ENCODE measurements around the gene SEL1L3. TPM values are rescaled to one million over a fixed set of nuclear protein-coding genes. Genes with fewer than 3 reads are reported as not detected.

SEL1L3 gene
- polyA plus RNA-seq, 3 donors: 7.1 to 19.9 (median 9.2) TPM

DNA sequence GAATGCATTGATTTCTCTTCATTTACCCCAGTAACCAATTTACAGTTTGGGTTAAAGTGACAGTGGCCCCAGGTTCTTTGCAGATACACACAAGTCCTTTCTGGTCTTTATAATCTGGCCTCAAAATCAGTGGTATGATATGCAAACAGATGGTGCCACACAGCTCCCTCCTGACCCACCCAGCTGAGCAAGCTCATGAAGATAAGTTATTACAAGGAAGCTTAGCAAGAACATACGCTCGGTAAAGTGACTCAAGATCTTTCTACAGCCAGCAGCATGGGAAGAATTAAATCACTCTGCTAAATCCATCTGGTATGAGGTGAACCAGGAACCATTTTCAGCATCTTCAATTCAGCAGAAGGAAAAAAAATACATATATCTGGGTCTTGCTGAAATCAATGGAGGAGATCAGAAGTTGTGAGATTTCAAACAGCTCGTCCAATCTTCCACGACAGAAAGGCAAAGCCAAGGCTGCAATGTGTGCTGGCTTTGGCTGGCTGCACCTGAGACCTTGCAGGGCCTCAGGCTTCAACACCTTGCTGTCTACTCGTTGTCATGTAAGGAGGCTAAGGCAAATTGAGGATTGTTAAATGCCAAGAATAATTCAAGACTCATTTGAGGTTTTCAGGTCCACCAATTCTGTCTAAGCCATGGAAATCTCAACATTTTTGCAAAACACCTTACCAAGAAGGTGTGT, 28.2 kb downstream of the SEL1L3 start:
- no peak overlapping the region for H3K27ac ChIP-seq (ENCODE audit: low read depth, low read length)
- 50 to 91% (median 84%) methylated on average over 5 of the region's 5 CpGs for WGBS, 3 donors

DNA sequence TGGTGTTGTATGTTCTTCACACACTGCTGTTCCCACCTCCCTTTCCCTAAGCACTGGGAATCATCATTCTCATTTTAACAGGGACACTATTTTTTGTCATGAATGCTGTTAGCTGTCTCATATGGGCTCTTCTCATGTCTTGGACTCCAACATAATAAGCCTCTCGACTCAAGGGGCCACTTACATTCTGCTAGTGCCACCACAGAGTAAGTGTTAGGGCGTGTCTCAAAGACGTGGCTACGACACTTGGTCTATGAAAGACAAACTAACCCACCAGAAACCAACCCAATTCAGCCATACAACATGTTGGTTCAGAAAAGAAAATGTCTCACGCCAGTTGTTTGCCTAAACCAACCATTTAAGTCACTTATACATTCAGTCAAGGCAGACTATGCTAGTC, 32.2 kb downstream of the SEL1L3 start:
- WGBS, 3 donors: 96 to 97% (median 97%) methylated on average over 5 of the region's 5 CpGs
- no peak overlapping the region for H3K27ac ChIP-seq (ENCODE audit: low read depth, low read length)

DNA sequence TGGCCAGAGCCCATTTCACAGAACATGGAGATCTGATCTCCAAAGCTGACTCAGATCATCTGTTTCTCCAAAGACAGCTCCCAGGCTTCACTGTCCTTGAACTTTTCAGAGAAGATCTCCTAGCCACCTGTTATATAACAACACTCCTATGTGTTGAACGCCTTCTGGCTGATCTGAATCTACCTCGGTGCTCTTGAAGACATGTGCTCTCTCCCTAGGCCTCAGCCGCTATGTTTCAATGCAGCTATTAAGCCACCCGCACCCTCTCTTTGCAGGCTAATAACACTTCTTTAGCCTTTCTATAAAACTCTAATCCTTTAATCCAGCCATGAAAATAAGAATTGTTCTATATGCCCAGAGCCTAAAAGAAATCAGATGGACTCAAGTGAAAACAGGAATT, 34.9 kb downstream of the SEL1L3 start:
- WGBS, 3 donors: 92 to 97% (median 93%) methylated on average over 4 of the region's 4 CpGs
- no peak overlapping the region for H3K27ac ChIP-seq (ENCODE audit: low read depth, low read length)

DNA sequence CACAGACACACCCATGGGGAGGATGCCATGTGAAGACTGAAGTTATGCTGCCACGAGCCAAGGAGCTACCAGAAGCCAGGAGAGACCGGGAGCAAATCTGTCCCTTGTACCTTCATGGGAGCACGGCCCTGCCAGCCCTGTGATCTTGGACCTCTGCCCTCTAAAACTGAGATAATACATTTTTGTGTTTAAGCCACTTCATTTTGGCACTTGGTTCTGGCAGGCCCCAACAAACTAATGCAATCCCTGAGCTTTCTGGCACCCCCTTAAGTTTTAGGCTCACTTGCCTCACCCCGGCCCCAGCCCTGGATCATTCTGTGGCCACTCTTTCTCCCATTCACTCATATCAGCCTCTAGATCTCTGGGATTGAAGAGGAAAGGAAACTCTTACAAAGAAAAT, 35.4 kb downstream of the SEL1L3 start:
- WGBS, 3 donors: 40 to 69% (median 66%) methylated on average over 4 of the region's 4 CpGs
- H3K27ac ChIP-seq (ENCODE audit: low read depth, low read length): no peak overlapping the region

DNA sequence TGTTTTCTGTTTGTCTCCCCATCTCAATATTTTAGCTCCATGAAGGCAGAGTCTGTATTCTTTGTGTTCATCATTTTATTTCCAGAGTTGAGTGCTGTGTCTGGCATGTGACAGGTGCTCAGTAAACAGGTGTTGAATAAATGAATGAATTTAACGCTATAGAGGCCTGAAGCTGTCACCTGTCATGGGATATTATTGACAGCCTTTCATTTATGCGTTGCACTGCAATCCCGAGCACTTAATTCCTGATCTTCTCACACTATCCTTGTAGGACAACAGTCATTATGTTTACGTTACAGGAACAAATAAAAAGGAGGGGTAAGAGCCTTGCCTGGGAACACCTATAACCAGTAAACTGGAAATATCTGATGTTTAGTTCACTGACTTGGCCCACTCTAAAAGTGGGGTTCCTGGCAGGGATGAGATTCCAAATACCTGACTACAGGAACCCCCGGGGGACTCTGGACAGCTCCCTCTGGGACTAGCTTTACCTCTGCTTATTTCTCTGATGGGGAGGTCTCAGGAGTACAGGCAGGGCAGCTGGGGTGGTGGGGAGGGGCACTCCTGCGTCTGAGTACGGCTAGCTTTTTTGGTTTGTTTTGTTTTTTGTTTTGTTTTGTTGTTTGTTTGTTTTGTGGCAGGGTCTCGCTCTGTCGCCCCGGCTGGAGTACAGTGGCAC, 36.6 kb downstream of the SEL1L3 start:
- WGBS, 3 donors: 90 to 97% (median 94%) methylated on average over 10 of the region's 10 CpGs

DNA sequence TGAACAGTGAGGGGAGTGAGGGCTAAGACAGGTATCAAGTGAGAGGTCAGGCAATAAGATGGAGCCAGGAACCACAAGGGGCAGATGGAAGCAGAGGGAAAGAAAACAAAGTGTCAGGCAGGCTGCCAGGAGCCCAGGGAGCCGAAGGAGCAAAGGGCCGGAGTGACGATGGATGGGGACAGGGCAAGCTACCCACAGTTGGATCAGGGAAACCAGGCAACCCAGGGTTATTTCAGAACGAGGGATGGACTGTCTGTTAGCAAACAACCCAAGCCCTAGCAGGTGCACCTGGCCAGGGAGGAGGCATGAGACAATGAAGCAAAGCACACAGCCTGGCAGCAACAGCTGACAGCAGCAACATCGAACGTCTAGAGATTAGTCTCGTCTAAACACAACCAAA, 39.2 kb downstream of the SEL1L3 start:
- WGBS, 3 donors: 81 to 91% (median 89%) methylated on average over 7 of the region's 7 CpGs
- H3K27ac ChIP-seq (ENCODE audit: low read depth, low read length): no peak overlapping the region

More for the DNA sequence above, 36.6 kb downstream of the SEL1L3 start:
- H3K27ac ChIP-seq (ENCODE audit: low read depth, low read length): no peak overlapping the region

DNA sequence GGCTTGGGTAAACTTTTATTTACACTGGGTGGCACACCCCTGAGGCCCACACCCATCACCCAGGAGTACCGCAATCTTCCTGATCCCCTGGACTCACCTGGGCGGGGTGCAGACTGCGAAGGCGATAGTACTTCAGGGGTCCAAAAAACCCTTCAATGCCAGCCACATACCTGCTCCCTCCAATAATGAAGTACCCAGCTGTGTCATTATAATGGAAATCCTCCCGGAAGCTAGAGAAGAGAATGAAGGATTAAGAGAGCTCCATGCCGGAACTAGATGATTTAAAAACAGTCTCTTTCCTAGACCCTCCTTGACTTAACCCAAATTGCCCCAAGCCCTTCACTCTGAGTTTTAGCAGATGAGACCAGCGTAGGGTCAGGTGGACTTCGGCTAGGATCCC, 40.9 kb downstream of the SEL1L3 start:
- H3K27ac ChIP-seq (ENCODE audit: low read depth, low read length): no peak overlapping the region
- 94 to 96% (median 95%) methylated on average over 8 of the region's 8 CpGs for WGBS, 3 donors

DNA sequence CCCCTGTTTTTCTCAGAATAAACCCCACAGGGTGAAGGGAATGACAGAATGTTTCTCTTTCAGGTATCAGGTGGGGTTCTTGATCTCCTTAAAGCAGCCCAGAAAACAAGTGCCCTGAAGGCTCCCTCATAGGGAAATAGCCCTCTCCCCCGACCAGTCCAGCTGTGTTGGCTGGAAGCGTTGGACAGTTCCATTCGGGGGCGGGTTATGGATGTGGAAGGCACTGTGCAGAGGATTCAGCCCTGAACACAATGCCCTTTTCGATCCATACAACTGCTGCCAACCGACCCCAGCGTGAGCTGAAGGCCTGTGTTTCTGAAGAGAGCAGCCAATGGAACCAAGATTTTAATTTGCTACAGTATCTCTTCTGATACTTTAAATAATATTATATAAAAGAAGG, 41.5 kb downstream of the SEL1L3 start:
- no peak overlapping the region for H3K27ac ChIP-seq (ENCODE audit: low read depth, low read length)
- WGBS, 3 donors: 92 to 98% (median 96%) methylated on average over 7 of the region's 7 CpGs

DNA sequence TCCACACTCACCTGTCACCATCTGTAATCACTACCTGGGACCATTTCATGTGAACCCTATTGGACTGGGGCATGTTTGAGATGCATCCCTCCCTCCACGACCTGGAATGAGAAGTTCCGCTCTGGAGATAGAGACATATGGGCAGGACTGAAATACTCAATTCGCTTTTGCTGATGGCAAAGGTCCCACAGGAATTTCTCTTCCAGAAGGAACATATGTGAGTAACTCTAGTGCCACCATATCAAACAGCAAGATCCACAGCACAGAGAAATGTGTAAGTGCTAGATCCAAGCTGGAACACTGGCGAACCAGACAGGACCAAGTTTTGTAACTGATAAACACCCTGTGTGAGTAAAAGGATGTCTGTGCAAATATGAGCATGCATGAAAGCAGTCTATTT, 43.9 kb downstream of the SEL1L3 start:
- no peak overlapping the region for H3K27ac ChIP-seq (ENCODE audit: low read depth, low read length)
- 80 to 88% (median 84%) methylated on average over 4 of the region's 4 CpGs for WGBS, 3 donors

DNA sequence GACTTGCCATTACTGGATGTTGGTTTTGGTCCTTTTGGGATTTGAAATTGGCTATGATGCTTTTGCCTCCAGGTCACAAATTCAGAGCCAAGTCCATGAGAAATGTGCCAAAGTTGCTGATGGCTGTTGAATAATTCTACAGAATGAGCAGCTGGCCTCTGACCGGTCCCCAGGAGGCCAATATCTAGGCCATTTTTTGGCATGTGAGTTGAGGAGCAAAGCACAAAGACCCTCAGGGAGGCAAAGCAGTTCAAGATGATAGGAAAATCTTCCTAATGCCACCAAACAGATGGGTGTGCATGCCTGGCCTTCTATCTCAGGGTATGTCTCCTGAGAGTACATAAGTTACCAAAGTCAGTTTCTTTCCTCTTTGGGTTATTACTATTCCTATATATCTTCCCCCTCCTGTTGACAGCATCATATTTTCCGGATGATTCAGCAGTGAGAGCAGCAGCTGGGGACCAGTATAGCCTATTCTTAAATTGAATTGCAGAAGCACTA, 44.4 kb downstream of the SEL1L3 start:
- WGBS, 3 donors: 59 to 91% (median 84%) methylated on average over 2 of the region's 2 CpGs

DNA sequence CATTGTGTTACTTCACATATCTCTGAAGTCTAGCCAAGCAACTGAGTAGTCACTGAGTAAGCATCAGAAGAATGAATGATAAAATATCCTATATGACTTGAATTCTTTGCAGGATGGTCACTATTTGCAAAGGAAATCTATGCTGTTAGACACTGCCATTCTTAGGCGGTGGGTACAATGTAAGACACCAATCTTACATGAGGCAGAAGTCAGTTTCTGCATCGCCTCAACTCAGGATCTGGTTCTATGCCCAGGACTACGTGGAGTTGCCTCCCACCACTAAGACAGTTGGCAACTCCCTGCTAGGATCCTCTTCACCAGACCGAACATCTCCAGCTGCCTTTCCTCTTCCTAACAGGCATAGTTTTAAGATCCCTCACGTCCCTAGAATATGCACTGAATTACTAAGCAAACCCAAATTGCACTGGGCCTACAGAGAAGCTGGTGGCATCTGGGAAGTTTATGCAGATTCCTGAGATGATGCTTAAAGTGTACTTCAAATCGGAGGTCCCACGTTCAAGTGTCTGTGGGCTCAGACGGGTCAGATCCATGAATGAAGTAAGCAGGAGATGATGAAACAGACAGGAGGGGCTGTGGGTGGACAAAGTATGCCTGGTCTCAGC, 45.6 kb downstream of the SEL1L3 start:
- WGBS, 3 donors: 76 to 93% (median 79%) methylated on average over 8 of the region's 8 CpGs
- no peak overlapping the region for H3K27ac ChIP-seq (ENCODE audit: low read depth, low read length)

More for the DNA sequence above, 44.4 kb downstream of the SEL1L3 start:
- no peak overlapping the region for H3K27ac ChIP-seq (ENCODE audit: low read depth, low read length)

DNA sequence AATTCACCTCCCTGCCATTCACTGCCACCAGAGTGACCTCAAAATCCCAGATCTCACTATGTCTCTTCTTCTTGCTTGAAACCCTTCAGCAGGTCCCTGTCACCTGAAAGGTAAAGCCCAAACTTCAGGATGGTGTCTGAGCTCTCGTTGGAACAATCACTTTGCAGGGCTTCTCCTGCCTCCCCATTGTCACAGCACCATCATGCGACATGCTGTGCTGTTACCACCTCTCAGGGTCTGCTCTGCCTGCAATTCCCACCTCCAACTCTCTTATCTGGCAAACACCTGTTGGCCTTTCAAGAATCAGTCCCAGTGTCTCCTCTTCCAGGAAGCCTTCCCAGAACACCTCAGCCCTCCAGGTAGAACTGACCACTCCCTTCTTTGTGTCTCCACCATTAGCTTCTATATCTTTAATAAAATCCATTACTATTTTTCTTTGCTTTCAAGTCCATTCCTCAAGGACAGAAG, 46.2 kb downstream of the SEL1L3 start:
- WGBS, 3 donors: 88 to 100% (median 96%) methylated on average over 2 of the region's 2 CpGs
- H3K27ac ChIP-seq (ENCODE audit: low read depth, low read length): no peak overlapping the region

DNA sequence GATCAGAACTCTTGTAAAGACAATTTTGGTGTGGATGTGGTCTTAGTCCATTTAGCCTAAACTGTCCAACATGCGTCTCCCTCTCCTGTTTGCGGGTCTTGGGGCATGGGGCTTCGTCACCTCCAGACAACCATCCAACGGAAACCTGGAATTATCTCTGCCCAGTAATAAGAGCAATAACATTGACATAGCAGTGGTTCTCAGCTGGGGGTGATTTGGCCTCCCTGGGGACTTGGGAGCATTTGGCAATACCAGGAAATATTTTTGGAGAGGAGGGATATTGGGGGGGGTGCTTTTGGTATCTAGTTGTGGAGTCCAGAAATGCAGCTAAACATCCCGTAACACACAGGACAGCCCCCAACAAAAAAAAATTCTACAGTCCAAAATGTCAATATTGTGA, 47.2 kb downstream of the SEL1L3 start:
- no peak overlapping the region for H3K27ac ChIP-seq (ENCODE audit: low read depth, low read length)
- 84 to 97% (median 96%) methylated on average over 5 of the region's 5 CpGs for WGBS, 3 donors

DNA sequence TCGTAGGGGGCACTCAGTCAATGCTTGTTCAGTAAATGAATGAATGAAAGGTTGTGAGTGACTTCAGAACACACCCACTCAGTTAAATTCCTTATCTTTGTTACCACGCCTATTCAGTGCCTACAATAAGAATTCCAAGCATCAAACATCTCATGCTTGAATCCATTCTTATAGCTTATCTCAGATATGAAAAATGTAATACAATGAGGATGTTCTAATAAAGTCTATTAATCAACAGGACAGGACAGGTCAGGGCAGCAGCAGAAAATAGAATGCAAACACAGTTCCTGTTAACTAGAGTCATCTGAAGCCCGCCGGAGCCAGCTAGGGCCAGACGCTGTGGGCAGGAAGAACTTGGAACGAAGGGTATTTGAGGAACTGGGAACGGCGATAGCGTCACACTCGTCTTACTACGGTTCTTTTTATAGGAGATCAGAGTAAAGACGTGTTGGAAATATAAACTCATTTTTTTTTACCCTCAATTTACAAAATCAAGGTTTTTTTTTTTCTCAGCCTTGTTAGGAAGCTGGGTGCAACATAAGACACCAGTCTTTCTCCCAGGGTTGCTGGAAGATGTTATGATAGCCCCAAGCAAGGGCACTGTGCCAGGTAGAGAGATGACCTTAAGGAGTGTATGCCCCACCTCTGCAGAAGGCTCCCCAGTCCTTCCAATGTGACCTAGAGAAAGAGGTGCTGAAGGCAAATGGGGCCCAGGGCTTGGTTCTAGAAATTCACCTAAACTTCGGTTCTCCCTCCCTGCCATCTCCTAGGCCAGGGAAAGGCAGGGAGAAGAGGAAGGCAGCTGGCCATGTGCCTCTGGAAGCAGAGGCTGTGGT, 48.3 kb downstream of the SEL1L3 start:
- WGBS, 3 donors: 64 to 77% (median 72%) methylated on average over 13 of the region's 13 CpGs

DNA sequence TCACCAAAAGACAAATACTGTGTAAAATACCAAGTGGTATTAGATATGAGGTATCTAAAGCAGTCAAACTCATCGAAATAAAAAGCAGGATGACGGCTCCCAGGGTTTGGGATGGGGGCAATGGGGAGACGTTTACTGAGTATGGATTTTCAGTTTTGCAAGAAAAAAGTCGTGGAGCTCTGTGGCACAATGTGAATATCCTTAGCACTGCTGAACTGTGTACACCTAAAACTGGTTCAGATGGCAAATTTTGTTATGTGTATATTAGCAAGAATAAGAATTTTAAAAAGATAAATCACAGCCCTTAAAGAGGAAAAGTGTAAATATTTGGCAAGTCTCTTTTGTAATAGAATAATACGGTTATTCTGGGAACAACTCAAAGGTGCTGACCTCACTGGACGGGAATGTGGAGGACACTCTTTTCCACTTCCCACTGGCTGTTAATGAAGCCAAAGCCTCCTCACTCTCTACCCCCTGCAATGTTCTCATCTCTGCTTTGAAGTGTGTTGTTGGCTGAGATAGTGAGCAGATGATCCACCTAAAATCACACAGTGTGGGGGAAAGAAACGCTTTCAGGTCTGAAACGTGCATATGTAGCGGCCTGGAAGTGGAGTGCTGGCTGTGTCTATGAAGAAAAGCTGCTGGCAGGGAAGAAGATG, 49.2 kb downstream of the SEL1L3 start:
- 58 to 72% (median 66%) methylated on average over 9 of the region's 9 CpGs for WGBS, 3 donors

More for the DNA sequence above, 48.3 kb downstream of the SEL1L3 start:
- no peak overlapping the region for H3K27ac ChIP-seq (ENCODE audit: low read depth, low read length)

DNA sequence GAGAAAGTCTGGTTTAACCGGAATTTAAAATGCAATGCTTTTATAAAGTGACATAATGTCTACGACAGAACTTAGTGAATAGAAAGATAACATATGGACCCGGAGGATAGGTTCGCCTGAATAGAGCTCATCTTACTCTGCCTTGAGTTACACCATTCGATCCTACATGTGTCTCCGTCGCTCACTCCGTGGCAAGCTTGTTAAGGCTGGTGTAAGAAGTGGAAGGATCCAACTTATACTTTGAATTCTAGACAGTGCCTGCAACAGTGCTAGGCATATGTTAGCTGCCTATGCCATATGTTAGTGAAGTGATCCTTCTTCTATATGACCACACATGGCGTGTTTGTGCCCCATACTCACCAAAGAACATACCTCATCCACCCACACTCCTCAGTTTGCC, 50.9 kb downstream of the SEL1L3 start:
- WGBS, 3 donors: 96 to 97% (median 97%) methylated on average over 9 of the region's 9 CpGs

More for the DNA sequence above, 49.2 kb downstream of the SEL1L3 start:
- H3K27ac ChIP-seq (ENCODE audit: low read depth, low read length): no peak overlapping the region

DNA sequence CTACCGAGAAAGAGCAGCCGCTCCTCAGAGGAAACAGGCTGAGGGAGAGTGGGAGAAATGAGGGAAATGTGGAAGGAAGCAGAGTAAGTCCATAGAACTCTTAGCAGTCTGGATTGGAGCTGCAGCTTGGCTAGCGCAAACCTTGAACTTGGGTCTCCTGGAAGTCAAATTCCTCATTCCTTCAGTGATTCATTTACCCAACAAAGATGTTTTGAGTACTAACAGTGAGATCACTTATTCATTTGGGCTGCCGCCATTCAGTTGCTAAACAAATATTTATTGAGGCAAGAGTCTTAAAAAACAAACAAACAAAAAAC, 51.5 kb downstream of the SEL1L3 start:
- H3K27ac ChIP-seq (ENCODE audit: low read depth, low read length): no peak overlapping the region
- 83 to 86% (median 86%) methylated on average over 4 of the region's 4 CpGs for WGBS, 3 donors

More for the DNA sequence above, 50.9 kb downstream of the SEL1L3 start:
- H3K27ac ChIP-seq (ENCODE audit: low read depth, low read length): no peak overlapping the region

Data from adipose tissue (tissue), 3 donors.